Endometrium (tissue), 2 donors: ENCODE measurements around the gene SLC38A10.
"Not testable (repeated sequence)": the region's sequence is repeated elsewhere in the genome, so short reads cannot be mapped to it uniquely, and the experiment has no call there.

Source experiments
- FAIRE-seq: peaks from 2 replicates; lab custom pipeline; 2012; peaks lifted over from hg19 to GRCh38; lab: Jason Lieb, UNC
- donor health status: control.
- donor health status: control.

The SLC38A10 gene

DNA sequence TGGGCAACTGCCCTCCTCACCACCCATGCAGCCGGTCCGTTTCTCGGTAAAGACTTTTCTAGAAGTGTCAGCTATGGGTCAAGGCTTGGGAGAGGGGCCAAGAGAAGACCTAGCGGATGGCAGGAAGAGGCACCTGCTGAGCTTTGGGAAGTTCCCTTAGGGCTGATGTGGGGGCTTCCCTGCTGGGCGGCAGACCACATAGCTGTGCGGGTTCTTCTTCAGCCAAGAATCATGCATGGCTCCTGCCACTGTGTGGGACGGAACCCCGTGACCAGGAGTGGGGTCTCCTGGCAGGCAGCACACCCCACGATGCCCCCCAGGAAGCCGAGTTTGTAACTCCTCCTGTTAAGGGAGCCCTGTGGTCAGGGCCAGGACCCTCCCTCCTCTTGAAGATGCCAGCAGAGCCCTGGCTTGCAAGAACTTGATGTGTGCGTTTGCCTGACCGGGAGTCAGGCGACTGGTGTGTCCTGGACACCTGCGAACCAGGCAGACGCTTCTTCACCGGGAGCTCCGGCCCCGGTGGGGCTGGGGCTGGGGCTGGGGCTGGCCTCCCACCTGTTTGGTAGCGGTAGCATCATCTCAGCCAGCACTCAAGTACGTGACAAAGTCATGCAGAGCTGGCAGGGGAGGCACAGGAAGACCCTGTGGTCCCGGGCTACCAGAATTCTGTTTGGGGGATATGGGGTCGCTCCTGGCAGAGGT lies 17.7 kb upstream of the SLC38A10 start:
- FAIRE-seq = no peak

DNA sequence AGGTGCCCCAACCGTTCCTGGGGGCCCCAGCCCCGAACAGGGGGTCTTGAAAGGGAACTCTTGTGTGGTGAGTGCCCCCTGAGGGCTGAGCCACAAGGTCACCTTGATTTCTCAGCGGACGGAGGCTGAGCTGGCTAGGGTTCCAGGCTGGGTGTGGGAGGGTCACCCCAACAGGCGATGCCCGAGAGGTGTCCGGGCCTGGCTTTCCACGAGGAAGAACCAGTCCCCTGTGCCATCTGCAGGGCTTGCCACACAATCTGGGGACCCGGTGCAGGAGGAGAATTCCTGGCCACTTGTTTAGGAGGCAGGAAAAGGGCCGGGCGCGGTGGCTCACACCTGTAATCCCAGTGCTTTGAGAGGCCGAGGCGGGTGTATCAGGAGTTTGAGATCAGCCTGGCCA lies 16.8 kb upstream of the SLC38A10 start:
- no peak for FAIRE-seq

- no peak for FAIRE-seq
These were observed 15.9 kb upstream of the SLC38A10 start for GRCh38 chr17:81310949-81311550.

DNA sequence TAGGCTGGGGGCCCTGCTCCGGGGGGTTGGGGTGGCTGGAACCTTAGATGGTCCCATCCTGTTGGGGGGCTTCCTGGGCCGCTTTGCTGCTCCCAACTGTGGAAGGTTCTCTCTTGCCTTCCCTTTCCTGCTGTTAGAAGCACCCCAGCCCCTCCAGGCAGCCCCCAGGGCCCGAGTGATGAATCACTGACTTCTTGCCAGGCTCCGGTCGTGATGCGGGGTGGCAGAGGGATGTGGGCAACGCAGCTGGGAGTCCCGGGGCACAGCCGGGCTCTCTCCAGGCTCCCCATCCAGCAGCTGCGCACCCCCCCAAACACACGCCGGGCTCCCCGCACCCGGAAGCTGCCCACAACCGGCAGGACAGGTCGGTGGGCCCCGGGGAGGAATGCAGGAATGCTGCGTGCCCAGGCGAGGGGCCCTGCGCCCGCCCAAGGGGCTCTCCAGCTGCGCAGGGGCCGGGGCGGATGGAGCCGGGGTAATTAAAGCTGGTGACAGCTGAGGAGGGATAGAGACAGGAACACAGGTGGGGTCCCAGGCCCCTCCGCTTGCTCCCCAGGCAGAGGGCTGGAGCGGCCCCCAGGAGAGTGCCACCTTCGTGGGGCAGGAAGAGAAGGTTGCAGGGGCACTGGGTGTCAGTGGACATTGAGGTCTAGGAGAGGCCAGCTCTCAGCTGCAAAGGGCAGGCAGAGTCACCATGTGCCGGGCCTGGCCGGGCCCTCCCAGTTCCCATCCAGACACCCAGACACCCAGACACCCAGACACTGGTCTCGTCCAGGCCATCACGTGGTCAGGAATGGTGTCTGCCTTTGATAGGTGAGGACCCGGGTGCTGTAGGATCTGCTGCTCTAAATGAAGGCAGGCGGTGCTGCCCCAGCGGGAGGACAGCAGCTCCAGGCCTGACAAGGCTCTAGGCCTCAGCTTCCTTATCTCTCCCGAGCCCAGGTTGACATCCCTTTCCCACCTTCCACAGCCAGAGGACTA lies 15.0 kb upstream of the SLC38A10 start:
- no peak for FAIRE-seq

DNA sequence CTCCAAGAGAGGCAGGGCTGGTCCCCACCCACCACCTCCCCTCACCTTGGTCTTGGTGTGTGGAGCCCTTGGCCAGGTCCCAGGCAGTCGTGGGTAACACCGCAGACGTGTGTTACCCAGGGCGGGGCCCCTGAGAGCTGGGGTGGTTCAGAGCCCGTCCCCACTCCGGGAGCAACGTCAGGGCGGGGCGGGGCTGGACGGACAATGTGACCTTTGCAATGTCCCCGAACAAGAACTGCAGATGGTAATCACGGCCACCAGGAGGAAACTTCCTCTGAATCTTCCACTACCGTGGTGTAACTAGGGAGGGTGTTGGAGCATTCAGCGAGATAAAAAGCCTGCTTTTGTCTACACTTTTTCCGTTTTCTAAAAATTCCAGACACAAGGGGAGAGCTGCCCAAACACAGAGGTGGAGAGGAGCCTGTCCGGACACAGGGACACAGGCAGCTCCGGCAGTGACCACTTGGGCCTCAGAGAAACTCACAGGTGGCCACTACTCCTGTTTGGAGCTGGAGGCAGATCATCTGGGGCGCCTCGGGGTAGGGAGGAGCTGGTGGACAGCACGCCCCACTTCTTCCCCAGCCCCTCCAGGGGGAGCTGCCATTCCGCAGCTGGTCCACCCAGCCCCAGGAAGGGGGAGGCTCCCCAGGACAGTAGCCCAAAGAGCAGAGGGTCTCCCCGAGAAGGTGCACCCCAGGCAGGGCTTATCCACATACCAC lies 14.2 kb upstream of the SLC38A10 start:
- no peak for FAIRE-seq

DNA sequence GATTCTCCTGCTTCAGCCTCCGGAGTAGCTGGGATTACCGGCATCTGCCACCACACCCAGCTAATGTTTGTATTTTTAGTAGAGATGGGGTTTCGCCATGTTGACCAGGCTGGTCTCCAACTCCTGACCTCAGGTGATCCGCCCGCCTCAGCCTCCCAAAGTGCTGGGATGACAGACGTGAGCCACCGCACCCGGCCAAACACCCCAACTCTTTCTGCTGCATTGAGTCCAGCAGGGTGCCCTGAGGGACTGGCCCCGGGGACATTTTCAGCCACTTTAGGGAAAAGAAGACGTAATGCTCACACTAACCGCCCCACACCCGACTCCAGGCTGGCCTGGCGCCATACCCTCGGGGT lies 13.7 kb upstream of the SLC38A10 start:
- FAIRE-seq = not testable (repeated sequence)

GRCh38 chr17:81307636-81308560 lies 12.8 kb upstream of the SLC38A10 start:
- no peak for FAIRE-seq

DNA sequence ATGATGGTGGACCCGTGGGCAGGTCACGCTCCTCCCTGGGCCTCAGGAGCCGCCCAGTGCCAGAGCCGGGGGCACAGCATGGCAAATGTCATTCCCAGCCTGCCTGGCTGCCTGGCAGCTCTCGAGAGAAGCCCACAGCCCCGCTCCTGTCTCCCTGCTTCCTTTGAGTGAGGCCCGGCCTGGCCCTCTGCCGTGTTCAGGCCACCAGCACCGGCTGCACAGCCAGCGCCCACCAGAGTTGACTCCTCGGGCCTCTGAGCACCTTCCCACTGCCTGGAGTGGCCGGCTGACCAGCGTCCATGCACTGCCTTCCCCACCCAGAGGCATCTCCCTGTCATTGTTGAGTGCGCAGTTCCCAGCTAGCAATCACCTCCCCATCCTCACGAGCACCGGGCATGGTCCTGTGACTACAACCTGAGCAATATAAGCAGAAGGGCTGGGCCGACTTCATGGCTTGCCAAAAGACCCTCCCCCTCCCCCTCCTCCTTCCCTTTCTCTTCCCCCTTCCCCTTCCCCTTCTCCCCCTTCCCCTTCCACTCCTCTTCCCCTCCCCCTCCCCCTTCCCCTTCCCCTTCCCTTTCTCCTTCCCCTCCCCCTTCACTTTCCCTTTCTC lies 11.9 kb upstream of the SLC38A10 start:
- no peak for FAIRE-seq

DNA sequence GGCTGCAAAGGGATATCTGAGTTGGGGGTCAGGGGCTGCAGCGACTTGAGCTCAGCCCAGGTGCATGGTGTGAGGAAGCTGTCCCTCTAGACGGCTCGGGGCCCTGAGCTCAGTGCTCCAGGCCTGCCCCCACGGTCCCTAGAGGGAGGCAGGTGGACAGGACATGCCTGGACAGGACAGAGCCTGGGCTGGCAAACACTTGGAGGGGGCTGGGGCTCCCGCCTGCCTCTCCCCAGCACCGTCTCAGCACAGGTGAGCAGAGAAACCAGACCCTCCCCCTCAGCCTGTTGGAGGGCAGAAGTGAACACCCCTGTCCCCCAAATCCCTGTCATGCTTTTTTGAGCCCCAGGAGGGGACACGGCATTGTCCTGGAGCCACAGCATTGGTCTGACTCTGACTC lies 11.4 kb upstream of the SLC38A10 start:
- no peak for FAIRE-seq

DNA sequence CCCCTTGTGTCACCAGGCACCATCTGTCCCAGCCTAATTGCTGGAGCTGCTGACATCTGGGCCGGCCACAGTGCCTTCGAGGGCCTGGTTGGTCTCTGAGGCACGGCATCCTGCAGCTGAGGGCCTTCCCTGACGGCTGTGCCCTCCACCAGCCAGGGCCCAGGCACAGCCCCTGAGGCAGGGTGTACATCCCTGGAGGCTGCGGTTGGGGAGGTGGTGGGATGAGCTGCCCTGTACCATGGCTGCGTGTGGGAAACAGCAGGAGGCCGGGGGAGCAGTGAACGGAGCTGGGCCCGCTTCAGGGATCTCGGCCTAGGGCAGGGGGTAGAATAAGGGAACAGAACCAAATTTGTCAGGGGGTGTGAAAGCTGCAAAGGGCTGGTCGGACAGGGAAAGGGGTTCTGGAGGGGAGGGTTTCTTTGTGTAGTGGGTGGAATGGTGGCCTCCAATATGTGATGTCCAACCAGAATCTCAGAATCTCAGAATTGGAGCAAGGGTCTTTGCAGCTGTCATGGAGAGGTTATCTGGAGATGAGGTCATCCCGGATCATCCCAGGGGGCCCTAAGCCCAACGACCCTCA lies 10.0 kb upstream of the SLC38A10 start:
- FAIRE-seq = no peak

DNA sequence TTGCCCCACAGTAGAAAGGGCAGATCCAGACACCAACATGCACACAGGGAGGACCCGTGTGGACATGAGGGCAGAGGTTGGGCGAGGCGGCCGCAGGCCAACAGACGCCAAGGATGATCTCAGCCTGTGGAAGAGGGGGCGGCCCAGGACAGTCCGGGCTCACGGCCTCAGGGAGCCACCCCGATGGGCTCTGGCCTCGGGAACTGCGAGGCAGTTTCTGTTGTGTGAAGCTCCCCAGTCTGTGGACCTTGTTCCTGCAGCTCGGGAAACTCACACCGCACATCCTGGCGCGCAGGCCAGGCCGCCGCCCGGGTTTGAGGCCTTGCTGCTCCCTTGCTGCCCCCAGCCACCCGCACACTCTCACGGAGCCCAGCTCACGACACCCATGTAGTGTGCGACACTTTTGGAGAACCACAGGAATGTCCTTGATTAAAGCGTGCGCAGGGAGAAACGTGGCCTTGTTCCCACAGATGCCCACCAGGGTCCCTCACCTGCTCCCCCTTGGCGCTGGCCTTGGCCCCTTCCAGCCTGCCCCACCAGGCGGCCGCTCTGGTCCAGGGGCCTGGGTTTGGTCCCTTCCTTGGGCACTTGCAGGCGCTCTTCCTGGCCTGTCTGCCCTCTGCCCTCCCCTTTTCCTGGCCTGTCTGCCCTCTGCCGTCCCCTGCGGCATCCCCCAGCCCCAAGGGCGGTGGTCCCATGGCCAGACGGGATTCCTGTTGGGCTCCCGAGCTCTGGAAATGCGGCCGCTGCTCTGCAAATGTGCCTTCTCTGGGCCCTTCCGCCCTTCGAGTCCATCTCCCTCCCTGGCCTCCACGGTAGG lies 9.3 kb upstream of the SLC38A10 start:
- no peak for FAIRE-seq

- FAIRE-seq = no peak
These were observed 8.3 kb upstream of the SLC38A10 start for GRCh38 chr17:81303385-81303784.

GRCh38 chr17:81302861-81303333 lies 7.8 kb upstream of the SLC38A10 start:
- FAIRE-seq = no peak

GRCh38 chr17:81302324-81302723 lies 7.2 kb upstream of the SLC38A10 start:
- FAIRE-seq = no peak

GRCh38 chr17:81301195-81302144 lies 6.4 kb upstream of the SLC38A10 start:
- no peak for FAIRE-seq

GRCh38 chr17:81300586-81301155 lies 5.6 kb upstream of the SLC38A10 start:
- no peak for FAIRE-seq

DNA sequence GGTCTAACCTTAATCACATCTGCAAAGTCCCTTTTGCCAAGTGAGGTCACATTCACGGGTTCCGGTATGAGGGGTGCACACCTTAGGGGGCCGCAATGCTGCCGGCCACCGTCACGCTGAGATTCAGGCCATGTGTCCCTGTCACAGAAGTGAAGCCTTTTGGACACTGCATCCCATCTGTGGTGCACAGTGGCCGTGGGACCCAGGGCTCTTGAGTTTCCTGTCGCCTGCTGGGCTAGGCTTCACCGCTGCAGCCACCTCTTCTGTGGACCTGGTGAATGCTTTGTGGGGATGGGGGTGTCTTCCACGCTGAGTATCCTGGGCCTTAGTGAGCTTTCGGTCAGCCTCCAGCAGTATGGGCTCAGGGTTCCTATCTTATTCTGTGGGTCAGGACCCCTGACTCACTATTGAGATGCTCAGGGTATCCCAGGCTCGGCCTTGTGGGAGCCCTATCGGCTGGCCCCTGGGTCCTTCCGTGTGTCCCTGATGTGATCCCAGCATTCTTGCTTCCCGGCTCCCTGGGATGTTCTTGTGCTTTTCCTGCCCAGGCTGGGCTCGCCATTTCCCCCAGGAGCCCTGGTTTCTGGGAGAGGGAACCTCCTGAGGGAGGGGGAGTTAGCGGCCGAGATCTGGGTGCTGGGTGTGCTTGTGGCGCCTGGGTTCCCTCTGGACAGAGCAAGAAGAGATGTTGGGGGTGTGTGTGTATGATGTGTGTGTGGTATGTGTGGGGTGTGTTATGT lies 4.9 kb upstream of the SLC38A10 start:
- FAIRE-seq = no peak
